Lower leg skin (tissue), 4 donors: ENCODE measurements around the gene CNDP2. TPM values are rescaled to one million over a fixed set of nuclear protein-coding genes. Genes with fewer than 3 reads are reported as not detected.

ENCODE experiments used
- DNase-seq, 2 donors: peaks; one replicate each; pipeline ENCODE4 v3.0.0-alpha.2; 2019; ENCODE audit warnings: low spot score in 2 of 2
- H3K4me3 ChIP-seq: fragments of 200-600 bp; sonication (generic); 2 replicates; pipeline ENCODE4 v1.5.1; 2017; ENCODE audit warnings: mild to moderate bottlenecking, low read depth; ENCODE audit not compliant: poor library complexity, severe bottlenecking
- CTCF ChIP-seq, 3 donors: fragments of 450-650 bp; IDR thresholded peaks; one replicate each; pipeline ENCODE4 v1.5.1; 2016; ENCODE audit warnings: antibody characterized with exemption in 3 of 3, mild to moderate bottlenecking in 3 of 3, moderate library complexity in 2 of 3
- POLR2A ChIP-seq, 2 donors: fragments of 450-650 bp; IDR thresholded peaks; one replicate each; pipeline ENCODE4 v1.6.1; 2016 to 2017; ENCODE audit warnings: antibody characterized with exemption in 2 of 2, mild to moderate bottlenecking in 1 of 2, moderate library complexity in 1 of 2
- WGBS, 2 donors: methylation state at CpG; one replicate each; pipeline ENCODE4 v1.1.5; 2018; 5-methylcytosine and 5-hydroxymethylcytosine counted together
- intact Hi-C: fragments of 100-400 bp; cut with DNase I; formaldehyde crosslinking; loops from one replicate; pipeline ENCODE4 v1.15.0; 2023; ENCODE audit warnings: low total_unique reads
- total RNA-seq, 4 donors: library from RNA; depleted of rRNA; stranded (reverse); fragments of >200 nt; gene quantifications; one replicate each; pipeline ENCODE4 v1.1.0, GENCODE V29; 2016

Gene CNDP2
- total RNA-seq, 4 donors from 2014 or later = 56.0 to 78.2 (median 73.0) TPM

- no peak for TF ChIP-seq CTCF (IDR thresholded peaks at IDR 0.05)
- TF ChIP-seq POLR2A (IDR thresholded peaks at IDR 0.05) = no peak
- intact Hi-C loops = no loop called here
- WGBS, 2 donors = 43 to 52% methylated on average over 7 of the region's 7 CpGs
Observed at GRCh38 chr18:74453016-74453566, 43.1 kb upstream of the CNDP2 start.

GRCh38 chr18:74453642-74454198, 42.4 kb upstream of the CNDP2 start:
- TF ChIP-seq CTCF (IDR thresholded peaks at IDR 0.05) (no peak), POLR2A (IDR thresholded peaks at IDR 0.05) (no peak)
- WGBS, 2 donors = 76 to 86% methylated on average over 6 of the region's 6 CpGs
- intact Hi-C loops = no loop called here
- peak in 1 of 2 donors; percentile 58 for DNase-seq
- no peak overlapping the region for H3K4me3 ChIP-seq

More at GRCh38 chr18:74453016-74453566, 43.1 kb upstream of the CNDP2 start:
- H3K4me3 ChIP-seq = no peak overlapping the region
- DNase-seq = no peak

- H3K4me3 ChIP-seq = no peak overlapping the region
- no peak for TF ChIP-seq POLR2A (IDR thresholded peaks at IDR 0.05)
- no peak for TF ChIP-seq CTCF (IDR thresholded peaks at IDR 0.05)
- intact Hi-C loops = no loop called here
- DNase-seq = peak in 1 of 2 donors; percentile 77
- 77 to 84% methylated on average over 9 of the region's 9 CpGs for WGBS, 2 donors
Observed at GRCh38 chr18:74454279-74454751, 41.8 kb upstream of the CNDP2 start.

GRCh38 chr18:74455386-74455785, 40.8 kb upstream of the CNDP2 start:
- intact Hi-C loops = no loop called here
- TF ChIP-seq CTCF (IDR thresholded peaks at IDR 0.05) = no peak
- no peak for TF ChIP-seq POLR2A (IDR thresholded peaks at IDR 0.05)
- WGBS, 2 donors = 90 to 92% methylated on average over 10 of the region's 10 CpGs
- no peak overlapping the region for H3K4me3 ChIP-seq
- DNase-seq = peak in 1 of 2 donors; percentile 70

- intact Hi-C loops = no loop called here
- WGBS, 2 donors = 12 to 13% methylated on average over 7 of the region's 7 CpGs
- H3K4me3 ChIP-seq = no peak overlapping the region
- TF ChIP-seq CTCF (IDR thresholded peaks at IDR 0.05) = no peak
- no peak for TF ChIP-seq POLR2A (IDR thresholded peaks at IDR 0.05)
- no peak for DNase-seq
Observed at GRCh38 chr18:74456017-74456348, 40.2 kb upstream of the CNDP2 start.
